ENCODE measurements around the gene TENT5A.

TENT5A gene

DNA sequence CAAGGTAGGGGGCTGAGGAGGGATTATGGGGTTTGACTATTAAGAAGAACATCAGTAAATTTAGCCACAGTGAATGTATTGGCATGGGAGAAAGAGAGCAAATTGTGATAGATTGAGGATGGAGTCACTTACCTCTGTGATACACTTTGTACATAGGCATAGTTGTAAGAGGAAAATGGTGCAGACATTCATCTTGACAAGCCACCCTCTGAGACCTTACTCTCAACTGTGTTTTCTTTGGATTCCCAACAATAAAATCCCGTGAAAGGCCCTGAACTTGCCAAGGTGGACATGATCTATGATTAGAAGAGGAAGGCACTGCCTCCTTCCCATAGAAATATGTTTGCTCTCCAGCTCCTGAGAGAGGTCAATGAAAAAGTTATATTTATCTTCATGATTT is 18.6 kb upstream of the TENT5A start:
- DNase-seq (ENCODE audit: low spot score) = no peak

DNA sequence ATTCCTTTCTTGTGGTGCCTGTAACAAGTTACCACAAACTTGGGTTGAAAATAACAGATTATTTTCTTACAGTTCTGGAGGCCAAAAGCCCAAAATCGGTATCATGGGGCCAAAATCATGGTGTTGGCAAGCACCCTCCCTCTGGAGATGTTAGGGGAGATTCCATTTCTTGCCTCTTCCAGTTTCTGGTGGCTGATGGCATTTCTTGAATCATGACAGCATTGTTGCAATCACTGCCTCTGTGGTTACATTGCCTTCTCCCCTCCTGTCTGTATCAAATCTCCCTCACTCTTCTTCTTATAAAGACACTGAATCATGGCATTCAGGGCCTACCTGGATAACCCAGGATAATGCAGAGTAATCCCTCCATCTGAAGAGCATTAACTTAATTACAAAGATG is 17.9 kb upstream of the TENT5A start:
- DNase-seq (ENCODE audit: low spot score) = no peak

DNA sequence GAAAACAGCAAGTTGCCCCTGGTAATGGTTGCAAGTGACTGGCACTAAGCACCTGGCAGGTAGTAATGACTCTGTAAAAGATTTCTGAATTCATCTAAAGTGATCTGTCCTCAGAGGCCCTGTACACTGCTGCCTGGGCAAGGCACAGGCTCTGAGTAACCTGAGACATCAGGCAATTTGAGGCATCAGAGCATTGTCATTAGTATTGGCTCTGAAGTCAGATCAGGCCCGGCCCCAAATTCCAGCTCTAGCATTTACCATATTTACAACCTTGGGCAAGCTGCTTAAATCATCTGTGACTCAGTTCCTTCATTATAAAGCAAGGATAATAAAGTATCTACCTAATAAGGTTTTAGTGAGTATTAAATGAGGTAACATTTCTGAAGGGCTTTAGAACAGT is 17.3 kb upstream of the TENT5A start:
- no peak for DNase-seq (ENCODE audit: low spot score)

GRCh38 chr6:81768150-81768942 is 15.9 kb upstream of the TENT5A start:
- no peak for DNase-seq (ENCODE audit: low spot score)

DNA sequence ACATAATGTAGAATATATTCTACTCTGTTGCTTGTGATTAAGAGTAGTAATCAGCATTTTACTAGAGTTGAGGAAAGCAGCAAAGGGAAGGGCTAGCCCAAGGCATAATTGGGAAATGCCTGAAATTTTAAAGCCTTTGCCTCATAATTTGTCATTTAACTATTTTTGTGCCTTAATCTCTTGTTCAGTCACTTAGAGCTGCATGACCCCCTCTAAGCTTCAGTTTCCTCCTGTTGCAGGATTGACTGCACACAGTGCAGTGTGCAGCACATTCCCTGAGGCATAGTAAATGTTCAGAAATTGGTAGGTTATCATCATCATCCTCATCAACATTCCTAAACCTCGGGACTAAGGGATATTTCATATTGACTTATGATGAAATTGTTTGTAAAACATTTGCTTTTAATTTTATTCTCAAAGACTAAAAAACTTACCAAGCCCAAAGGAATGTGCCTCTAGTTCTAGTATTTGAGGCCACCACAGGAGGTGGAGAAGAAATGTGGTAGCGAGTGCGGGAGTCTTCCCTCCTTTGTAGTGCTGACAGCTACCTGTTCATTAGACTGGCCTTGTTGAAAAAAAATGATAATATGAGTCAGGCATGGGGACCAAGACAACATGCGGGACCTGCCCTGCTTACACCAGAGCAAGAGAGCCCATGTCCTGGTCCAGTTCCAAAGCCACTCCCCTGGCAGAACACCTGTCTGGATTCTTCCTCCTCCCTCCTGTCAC is 14.8 kb upstream of the TENT5A start:
- DNase-seq (ENCODE audit: low spot score) = no peak

DNA sequence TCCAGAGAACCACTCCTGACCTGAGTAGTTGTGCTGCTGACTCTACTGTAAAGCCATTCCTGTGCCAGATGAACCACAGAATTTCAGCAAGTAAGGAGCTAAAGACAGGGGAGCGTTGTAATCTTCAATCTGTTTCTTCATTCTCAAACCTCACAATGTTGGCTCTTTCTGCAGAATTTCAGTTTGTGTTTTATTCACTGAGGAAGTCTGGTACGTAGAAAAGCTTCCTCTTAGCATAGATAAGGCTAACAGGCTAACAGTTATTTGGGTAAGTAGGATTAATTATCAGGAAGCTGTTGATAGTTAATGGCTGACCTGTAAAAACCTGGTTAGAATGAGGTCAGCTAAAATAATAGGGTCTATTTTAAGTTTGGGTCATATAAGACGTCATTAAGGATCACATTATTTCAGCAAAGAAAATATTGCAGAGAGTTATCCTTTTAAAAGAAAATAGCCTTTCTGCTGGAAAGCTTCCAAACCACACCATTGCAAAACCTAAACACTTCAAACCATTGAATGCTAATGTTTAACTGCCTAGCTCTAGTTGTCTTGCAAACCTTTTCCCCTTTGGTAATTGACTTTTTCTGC is 14.1 kb upstream of the TENT5A start:
- no peak for DNase-seq (ENCODE audit: low spot score)

- DNase-seq (ENCODE audit: low spot score) = no peak
Measured at GRCh38 chr6:81764531-81764930, 12.1 kb upstream of the TENT5A start.

DNA sequence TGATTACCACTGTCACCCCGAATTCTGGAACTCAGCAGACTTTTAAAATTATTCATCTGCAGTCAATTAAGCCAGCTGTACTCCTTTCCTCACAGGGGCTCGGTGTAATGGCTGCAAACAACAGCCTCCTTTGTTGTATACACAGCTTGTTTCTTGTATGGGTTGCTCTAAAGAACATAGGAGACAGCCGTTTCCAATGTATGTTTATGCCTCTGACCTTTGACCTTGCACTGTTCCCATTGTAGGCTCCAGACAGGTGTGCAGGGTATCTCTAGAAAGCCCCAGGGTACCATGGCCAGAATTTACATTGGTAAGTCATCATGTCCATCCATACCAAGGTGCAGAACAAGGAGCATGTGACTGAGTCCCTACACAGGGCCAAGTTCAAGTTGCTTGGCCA is 11.5 kb upstream of the TENT5A start:
- no peak for DNase-seq (ENCODE audit: low spot score)

DNA sequence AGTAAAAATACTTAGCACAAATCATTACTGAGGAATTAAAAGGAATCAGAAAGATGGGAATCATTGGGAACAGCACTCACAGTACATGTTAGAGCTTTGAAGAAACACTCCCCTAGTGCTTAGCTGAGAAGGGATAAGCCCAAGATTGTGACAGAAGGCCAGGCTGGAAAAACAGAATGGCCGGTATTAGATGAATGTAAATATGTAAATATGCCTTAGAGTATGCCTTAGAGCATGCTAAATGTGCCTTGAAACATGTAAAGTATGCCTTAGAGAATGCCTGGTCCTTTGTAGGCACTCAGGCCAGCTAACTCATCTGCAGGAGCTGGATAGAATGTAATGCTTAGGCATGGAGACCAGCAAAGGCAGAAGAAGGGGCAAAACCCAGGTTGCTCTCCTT is 10.6 kb upstream of the TENT5A start:
- no peak for DNase-seq (ENCODE audit: low spot score)

DNA sequence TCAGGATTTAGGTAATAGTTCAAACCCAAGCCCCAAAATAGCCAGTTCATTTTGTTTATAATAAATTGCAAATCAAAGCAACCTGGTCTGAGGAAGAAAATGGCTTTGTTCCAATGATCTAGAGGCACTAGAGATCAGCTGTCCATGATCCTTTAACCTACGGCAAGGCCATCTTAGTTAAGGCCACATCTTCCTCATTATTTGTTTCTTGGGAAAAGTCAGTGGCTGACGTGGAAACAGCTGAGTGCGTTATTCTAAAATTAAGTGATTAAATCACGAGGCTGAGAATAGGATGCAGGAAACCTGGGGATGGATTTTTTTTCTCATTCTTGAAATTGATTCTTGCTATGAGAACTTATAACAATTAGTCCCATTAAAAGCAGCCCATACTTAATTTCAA is 10.1 kb upstream of the TENT5A start:
- DNase-seq (ENCODE audit: low spot score) = no peak

DNA sequence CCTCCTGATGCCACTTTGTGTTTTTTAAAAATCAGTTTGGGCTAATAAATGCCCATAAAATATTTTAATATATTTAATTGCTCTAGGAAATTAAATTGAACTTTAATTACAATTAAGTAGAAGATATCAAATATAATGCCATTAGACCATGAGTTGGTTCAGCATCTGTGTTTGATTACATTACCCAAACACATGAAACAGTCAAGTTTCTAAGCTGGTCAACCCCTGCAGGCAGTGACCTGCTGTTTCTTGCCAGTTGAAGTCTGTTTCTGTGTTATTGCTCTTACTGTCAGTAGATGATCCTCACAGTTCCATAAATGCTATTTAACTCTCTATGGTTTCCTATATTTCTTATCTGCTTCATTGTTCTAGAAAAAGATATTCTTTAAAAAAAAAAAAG is 9.7 kb upstream of the TENT5A start:
- DNase-seq (ENCODE audit: low spot score) = no peak

DNA sequence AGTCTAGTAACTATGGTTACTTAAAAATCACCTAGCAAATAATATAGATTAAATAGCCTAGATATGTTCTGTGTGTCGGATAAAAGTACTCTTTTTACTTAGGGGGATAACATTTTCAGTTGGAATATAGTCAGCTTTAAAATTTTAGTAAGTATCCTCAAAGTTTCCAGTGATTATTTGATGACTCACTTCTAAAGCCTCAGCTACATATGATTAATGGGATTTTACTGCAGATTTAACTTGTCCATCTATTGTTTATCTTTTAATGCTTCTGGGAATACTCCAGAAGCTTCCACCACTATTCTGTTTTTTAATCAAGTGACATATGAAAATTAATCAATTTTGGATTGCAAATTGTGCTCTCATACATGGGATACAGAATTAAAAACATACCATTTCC is 8.7 kb upstream of the TENT5A start:
- no peak for DNase-seq (ENCODE audit: low spot score)

GRCh38 chr6:81759782-81760181 is 7.3 kb upstream of the TENT5A start:
- no peak for DNase-seq (ENCODE audit: low spot score)

GRCh38 chr6:81758221-81758620 is 5.7 kb upstream of the TENT5A start:
- no peak for DNase-seq (ENCODE audit: low spot score)

DNA sequence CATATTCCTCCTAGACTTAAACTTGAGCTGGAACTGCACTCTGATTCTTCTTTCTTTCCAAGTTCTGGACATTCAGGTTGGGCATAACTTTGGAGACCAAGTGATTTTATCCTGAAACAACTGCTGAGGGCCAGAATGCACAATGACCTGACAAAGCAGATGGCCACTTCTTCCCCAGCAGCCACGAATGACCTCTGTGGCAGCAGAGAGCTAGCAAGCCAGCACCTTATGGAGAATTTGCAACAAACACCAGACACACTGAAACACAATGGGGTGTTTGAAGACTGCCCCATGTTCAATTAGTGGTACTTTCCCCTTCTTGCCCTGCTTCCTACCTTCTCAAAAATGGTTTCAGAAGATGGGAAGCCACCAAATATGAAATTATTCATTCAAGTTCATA is 4.2 kb upstream of the TENT5A start:
- no peak for DNase-seq (ENCODE audit: low spot score)

GRCh38 chr6:81755551-81755950 is 3.1 kb upstream of the TENT5A start:
- no peak for DNase-seq (ENCODE audit: low spot score)

- DNase-seq (ENCODE audit: low spot score) = no peak
Measured at GRCh38 chr6:81754906-81755305, 2.4 kb upstream of the TENT5A start.

GRCh38 chr6:81753711-81754577 is 1.5 kb upstream of the TENT5A start:
- peak; percentile 63 for DNase-seq (ENCODE audit: low spot score)

DNA sequence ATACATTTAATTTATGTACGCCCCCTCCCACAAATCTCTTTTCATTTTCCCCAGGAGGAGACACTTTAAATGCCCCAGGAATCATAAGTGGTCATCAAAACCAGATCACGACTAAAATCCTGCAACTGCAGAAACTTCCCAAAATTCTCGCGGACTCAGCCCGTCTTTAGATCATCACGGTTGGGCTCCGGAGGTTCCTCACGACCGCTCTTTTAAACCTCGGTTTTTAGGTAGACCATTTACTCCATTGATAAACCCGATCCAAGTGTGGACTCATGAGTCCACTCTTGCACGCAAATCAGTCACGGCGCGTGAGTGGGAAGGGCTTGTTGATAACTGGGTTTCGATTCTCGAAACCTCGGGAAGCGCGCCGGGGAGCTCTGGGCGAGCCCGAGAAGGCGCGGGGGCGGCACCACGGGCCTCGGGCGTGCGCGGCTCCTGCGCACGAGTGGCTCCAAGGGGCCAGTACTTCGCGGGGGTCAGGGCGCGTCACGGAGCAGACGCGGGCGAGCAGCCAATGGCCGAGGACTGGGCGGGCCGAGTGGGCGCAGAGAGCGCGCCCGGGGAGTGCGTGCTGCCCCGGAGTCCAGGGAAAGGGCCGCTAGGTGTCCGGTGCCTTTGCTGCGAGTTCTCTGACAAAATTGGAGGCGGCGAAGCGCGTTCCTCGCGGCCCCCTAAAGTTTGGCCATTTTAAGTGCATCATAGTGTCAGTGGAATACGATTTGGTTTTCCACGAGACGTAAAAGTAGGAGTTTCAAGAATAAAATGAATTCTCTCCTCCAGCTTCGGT is 635 bp upstream of the TENT5A start:
- peak; percentile 83 for DNase-seq (ENCODE audit: low spot score)

GRCh38 chr6:81751388-81752083 is 945 bp downstream of the TENT5A start:
- DNase-seq (ENCODE audit: low spot score) = no peak
